Testis (tissue), 2 donors: Measurements from ENCODE around the gene LYL1.

Experiments
- CTCF ChIP-seq, 3 experiments: fragments of 450-650 bp in 2 of 3; fragments of 200-600 bp in 1 of 3; sonication (generic) in 1 of 3; IDR thresholded peaks; one replicate each; pipeline ENCODE4 v1.5.1; 2016 to 2019; ENCODE audit warnings: antibody characterized with exemption in 3 of 3, mild to moderate bottlenecking in 2 of 3, moderate library complexity in 1 of 3
- POLR2A ChIP-seq: fragments of 450-650 bp; IDR thresholded peaks from one replicate; pipeline ENCODE4 v1.6.1; 2017; ENCODE audit warnings: antibody characterized with exemption, mild to moderate bottlenecking, moderate library complexity

GRCh38 chr19:13139633-13140311 lies 37.1 kb upstream of the LYL1 start:
- TF ChIP-seq CTCF (IDR thresholded peaks at IDR 0.05), result no peak
- no peak for TF ChIP-seq POLR2A
